ENCODE measurements around the gene NKX2-1. TPM values are rescaled to one million over a fixed set of nuclear protein-coding genes. Genes with fewer than 3 reads are reported as not detected.

NKX2-1 gene
- total and polyA plus RNA-seq, 2 donors: not detected

- H3K4me1 ChIP-seq (ENCODE audit: insufficient read depth): no peaks in the 10 kb centered on the region
- no peaks in the 10 kb centered on the region for H3K36me3 ChIP-seq (ENCODE audit: insufficient read depth)
- 83% methylated on average over 4 of the region's 4 CpGs for WGBS
- no peak overlapping the region for H3K27ac ChIP-seq (ENCODE audit: low read depth)
- no peak for DNase-seq (ENCODE audit: extremely low spot score)
- H3K4me3 ChIP-seq (ENCODE audit: low read depth, low read length): no peak overlapping the region
Observed at GRCh38 chr14:36474593-36474992, 45.4 kb downstream of the NKX2-1 start.

GRCh38 chr14:36471431-36471830, 48.6 kb downstream of the NKX2-1 start:
- Histone ChIP-seq H3K36me3 (ENCODE audit: insufficient read depth) (no peaks in the 10 kb centered on the region), H3K4me1 (ENCODE audit: insufficient read depth) (no peaks in the 10 kb centered on the region), H3K4me3 (ENCODE audit: low read depth, low read length) (no peak overlapping the region), H3K27ac (ENCODE audit: low read depth) (no peak overlapping the region)
- WGBS: 72% methylated on average over 3 of the region's 3 CpGs
- no peak for DNase-seq (ENCODE audit: extremely low spot score)

- H3K4me1 ChIP-seq (ENCODE audit: insufficient read depth): no peaks in the 10 kb centered on the region
- H3K4me3 ChIP-seq (ENCODE audit: low read depth, low read length): no peak overlapping the region
- H3K27ac ChIP-seq (ENCODE audit: low read depth): no peak overlapping the region
- DNase-seq (ENCODE audit: extremely low spot score): no peak
- 42% methylated on average over 1 of the region's 1 CpG for WGBS
- no peaks in the 10 kb centered on the region for H3K36me3 ChIP-seq (ENCODE audit: insufficient read depth)
Observed at GRCh38 chr14:36467332-36467731, 52.7 kb downstream of the NKX2-1 start.

Other genes with a start within 250 kb of the NKX2-1 start
- gene MBIP, start 199.6 kb downstream of the NKX2-1 start, total RNA-seq: 33.3 TPM
- 21.9 TPM for gene MBIP, start 199.6 kb downstream of the NKX2-1 start, polyA plus RNA-seq
- not detected for gene NKX2-8, start 62.4 kb upstream of the NKX2-1 start, total RNA-seq
- gene NKX2-8, start 62.4 kb upstream of the NKX2-1 start, polyA plus RNA-seq: not detected
- 0.48 TPM for gene PAX9, start 141.6 kb upstream of the NKX2-1 start, total RNA-seq
- gene PAX9, start 141.6 kb upstream of the NKX2-1 start, polyA plus RNA-seq: 0.48 TPM

Measured in urinary bladder (tissue), 4 donors.